HG03457 (cell line): ENCODE results near the gene TP63.

Experiments used
- ATAC-seq: cut with Tn5 transposase; IDR thresholded peaks from one replicate; pipeline ENCODE4 v1.9.1; 2021; ENCODE audit warnings: moderate number of reproducible peaks; ENCODE audit not compliant: unreplicated experiment

TP63 gene

DNA sequence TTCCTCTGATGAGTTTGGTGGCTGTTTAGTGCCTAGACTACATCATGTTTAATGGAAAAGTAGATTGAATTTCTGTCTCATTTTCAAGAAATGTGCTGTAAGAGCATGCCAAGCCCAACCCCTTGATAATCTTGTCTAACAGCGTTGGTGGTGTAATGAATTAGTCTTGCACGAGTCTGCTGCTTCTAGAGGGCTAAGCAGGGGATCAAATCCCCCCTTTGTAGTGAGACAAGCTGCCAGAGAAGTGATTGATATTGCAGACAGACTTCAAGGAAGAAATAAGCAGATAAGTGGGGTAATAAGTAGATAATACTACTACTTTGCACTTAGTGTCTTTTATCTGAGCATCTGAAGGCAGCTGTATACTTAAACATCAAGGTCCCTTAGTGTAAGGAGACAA is 141.4 kb downstream of the TP63 start:
- no peak for ATAC-seq

DNA sequence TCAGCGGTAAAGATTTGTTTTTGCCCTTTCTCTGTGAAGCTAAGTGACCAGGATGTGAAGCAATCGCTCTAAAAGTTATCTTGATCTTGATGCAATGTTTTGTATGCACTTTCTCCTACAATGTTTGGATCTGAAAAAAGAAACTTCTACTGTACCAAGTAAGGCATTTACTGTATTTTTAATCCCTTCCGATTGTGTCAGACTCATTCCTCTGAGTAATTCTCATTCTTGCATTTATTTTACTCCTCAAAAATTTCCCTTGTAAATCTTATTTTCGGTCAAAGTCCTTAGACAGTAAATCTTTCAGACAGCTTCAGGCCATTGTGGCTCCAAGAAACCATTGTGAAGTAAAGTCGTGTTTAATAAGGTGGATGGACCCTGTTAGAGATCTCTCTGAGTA is 141.9 kb downstream of the TP63 start:
- ATAC-seq = no peak

DNA sequence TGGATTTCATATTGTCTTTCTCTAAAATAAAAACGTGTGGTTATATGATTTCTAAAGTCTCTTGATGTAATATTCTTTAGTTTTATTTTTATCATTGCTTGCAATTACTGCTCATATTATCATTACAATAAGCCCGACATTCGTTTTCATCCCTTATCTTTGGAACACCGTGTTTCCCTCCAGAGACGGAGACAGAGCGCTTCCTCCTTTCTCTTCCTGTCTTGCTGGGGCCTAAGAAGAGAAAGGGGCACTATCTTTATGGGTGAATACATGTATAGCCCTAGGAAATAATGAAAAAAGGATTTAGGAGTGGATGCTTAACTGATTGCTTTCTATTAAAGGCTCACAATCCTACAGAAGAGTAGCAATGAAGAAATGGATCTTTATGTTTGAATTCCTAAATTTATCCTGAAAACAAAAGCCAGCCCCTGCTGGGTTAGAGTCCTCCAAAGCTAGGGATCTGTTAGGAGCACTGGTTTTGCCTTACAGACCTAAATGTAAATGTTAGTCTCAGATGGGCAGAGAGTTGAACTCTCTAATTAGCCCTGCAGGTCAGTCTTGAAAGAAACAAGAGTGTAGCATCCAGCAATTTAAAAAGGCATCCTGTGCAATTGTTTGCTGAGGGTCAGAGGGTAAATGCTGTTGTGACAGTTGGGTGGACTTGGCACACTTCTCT is 145.1 kb downstream of the TP63 start:
- ATAC-seq = no peak

DNA sequence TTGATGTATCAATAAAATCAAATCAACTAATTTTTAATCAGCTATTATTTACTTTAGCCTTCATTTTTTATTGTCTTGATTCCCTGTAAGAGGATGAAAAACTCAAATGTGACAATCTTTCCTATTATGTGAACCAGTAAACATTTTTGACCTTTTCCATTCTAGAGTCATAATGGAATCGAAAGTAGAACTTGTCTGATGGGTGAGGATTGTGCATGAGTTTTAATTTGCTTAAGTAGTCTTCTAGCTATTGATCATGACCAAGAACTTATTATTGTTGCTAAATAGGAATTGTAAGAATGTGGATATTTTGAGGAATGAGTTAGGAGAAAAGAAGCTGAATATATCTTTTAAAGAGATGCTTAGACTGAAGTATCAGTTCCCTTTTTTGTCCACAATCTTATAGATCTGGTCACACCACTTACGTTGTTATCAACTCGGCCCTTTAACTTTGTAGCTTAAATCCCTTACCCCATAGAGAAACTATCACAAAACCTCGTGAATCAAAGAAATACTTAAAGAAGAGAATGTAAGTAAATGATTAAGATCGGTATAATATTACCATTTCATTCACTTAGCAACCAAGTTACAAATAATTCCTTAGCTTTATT is 147.3 kb downstream of the TP63 start:
- ATAC-seq = no peak

DNA sequence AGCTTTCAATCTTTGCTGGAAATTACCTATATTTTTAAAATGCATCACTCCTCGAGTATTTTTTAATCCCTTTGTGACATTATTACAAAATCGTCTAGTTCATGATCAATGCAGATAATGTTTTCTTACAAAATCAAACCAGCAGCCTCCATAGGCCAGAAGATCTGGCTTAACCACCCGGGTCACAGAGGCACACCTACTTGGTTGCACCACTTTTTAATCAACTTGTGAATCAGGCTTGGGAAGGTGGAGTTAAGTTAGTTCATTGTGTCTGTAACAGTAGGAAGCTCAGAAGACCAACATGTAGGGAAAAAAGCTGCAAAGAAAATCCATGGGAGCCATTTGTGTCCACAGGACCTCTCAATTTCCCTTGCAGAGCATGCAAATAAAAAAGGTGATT is 148.0 kb downstream of the TP63 start:
- ATAC-seq = no peak

DNA sequence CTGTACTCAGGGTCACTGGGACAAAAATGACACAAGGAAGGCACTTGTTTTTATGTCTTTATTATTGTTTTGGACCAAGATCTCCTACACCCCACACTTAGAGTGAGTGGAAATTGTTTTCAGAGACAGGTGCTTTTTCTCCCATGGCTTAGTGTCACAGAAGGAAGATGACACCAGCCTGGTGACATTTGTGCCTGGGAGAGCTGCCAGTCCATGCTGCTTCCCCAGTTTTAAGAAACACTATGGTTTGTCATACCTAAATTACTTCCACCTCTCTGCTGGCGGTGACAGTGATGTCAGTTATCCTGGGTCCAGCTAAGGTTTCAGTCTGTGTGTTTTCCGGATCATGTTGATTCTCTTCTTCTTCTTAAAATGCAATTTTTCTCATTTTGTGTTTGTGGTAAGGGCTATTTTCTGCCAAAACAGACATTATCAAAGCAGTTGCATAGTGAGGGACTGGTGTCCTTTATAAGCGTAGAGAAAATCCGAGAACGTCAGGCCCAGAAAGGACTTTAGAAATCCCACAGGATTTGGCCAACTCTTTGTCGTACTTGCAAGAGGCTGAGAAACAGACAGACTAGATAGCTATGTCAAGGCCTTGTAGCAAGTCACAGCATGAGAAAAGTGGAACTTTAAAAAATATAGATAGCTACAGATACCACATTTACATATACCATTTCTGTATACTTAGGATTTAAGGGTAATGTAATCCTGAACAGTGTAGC is 149.5 kb downstream of the TP63 start:
- ATAC-seq = no peak

DNA sequence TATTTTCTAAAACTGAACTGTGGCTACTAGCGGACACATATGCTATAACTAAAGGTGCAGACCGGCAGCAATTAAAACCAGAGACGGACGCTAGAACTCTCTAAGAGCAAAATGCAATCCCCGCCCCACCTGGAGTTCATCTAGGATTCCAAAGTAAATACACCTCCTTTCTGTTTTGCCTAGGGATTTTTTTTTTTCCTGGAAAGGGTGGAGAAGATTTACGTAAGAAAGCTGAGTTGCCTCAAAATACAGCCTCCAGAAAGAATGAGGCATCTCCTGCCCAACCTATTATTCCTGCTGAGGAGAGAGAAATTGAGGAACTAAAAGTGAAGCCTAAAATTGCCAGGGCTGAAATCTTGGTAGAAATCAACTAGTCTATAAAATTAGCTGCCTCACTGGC is 150.2 kb downstream of the TP63 start:
- no peak for ATAC-seq

DNA sequence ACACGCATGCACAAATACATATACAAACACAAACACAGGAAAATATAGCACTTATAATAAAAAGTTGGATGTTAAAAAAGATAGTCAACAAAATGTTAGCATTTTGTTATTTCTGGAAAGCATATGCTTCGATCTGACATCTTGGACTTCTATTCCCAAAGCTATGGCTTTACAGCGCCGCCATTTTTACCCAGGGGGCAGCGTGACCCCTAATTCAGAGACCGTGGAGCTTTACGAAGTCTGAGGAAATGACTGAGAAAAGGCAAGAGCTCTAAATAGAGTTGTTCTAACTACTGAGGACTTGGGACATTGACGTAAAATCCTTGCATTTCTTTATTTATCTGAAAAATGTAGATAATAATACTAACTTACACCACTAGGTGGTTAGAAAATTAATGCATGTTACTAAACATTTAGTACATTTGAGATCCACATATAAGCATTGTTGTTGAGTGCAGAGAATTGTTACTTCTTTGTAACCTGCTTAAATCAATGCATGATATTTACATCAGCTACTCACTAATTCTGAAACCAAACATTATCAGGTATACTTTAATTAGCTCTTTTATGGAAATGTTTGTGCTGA is 155.4 kb downstream of the TP63 start:
- no peak for ATAC-seq

DNA sequence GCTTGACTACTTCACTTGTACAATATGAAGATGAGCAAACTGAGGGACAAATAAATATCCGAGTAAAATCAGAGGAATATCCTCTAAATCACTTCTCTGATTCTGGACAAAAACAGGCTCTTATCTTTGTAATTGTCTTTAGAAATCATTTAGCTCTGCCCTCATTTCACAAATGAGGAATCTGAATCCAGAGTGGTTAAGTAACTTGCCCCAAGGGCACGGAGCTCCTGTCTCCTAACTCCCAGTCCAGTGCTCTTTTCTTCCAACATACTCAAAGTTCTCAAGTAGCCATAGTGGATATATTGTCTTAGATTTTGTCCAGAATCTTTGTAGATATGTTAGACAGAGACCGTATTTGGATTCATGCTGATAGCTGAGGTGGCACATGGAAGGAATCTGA is 156.0 kb downstream of the TP63 start:
- no peak for ATAC-seq

DNA sequence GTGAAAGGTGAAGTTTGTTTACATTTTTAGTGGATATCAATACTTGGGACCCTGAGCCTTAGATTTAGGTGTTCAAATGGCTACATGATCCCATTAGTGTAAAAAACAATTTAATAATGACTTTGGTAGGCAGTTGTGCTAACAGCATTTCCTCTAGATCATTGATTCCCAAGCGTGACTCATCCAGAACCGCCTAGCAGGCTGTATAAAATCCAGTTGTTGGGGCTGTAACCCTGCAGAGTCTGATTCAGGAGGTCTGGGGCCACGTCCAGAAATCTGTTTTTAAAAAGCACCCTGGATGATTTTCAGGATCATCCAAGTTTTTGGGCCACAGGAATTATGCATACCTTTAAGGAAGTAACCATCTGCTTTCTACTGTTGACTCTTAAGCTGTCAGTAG is 156.4 kb downstream of the TP63 start:
- ATAC-seq = no peak

DNA sequence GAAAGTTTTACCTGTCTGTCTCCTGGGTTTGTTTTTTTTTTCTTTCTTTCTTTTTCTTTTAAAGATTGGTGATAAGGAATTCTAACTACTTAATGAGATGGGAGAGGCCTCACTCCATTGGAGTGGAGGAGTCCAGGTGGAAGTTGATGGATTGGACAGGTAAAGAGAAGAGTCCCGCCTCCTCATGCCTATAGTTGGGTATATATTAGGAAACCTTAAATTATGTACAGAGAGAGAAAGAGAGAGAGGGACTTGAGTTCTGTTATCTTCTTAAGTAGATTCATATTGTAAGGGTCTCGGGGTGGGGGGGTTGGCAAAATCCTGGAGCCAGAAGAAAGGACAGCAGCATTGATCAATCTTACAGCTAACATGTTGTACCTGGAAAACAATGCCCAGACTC is 158.2 kb downstream of the TP63 start:
- no peak for ATAC-seq

DNA sequence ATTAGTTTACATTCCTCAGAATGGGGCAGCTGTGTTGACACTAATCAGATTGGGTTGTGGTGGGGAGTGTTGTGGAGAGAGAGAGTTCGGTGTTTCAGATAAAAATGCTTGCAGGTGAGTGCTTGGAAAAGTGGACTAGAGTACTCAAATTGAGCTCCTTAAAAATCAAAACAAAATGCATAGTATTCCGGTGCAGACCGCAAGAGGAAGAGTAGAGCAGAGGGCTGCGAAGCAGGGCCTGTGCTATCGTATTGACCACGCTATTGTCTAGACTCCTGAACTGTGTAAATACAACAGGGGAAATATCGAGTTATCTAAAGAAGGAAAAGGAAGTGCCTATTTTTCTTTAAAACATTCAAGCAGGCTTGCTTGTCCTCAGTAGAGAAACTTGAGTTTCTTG is 159.5 kb downstream of the TP63 start:
- ATAC-seq = peak; percentile 57

DNA sequence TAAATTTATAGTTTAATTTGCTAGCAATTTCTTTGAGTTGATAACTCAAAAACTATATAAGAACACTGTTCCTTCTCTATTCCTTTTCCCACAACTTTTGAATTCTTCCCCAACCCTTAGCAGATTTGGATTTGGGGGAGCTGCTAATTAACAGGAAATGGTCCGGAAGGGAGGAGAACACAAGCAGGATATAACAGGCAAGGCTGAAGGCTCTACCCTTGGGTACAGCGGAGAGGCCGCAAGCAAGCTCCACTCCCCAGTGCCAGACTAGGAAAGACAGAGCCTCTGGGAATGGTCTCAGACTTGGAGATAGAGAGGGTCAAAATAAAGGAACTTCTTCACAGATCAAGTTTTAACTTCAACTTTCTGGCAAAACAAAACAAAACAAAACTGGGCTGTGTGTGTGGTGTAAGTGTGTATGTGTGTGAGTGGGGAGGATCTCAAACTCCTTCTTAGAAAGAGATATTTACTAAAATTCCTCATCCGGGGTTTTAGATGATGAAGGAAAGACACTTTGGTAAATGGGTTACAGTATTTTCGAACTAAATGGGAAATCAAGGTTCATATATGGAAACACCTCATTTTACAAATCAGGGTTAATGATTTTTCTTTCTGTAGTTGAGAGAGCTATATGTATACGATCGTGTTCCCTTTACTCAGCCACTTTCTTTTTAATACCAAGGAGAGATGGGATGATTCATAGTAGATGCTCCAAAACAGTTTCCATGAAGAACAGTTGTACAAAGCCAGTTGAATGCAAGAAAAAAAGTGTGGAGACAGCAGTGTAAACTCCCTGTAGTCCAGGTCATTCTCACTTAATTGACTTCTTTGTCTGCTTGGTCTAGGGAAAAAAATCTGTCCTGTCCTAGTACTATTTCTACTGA is 161.1 kb downstream of the TP63 start:
- ATAC-seq = no peak

DNA sequence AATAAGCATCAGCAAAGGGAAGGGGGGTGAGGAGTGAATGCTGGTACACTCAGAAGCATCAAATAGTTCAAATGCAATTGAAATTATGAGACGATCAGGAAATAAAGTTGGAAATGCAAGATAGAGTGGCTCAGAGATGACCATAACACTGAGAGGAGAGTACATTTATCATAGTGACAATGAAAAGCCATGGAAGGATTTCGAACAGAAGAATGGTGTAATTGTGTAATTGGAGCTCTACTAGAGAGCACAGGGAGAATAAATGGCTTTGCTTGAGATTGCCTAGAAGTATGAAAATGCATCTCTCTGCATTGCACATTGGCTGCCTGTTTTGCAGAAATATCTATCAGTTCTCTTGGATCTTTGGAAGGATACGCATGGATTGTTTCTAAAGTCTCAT is 163.3 kb downstream of the TP63 start:
- ATAC-seq = no peak

DNA sequence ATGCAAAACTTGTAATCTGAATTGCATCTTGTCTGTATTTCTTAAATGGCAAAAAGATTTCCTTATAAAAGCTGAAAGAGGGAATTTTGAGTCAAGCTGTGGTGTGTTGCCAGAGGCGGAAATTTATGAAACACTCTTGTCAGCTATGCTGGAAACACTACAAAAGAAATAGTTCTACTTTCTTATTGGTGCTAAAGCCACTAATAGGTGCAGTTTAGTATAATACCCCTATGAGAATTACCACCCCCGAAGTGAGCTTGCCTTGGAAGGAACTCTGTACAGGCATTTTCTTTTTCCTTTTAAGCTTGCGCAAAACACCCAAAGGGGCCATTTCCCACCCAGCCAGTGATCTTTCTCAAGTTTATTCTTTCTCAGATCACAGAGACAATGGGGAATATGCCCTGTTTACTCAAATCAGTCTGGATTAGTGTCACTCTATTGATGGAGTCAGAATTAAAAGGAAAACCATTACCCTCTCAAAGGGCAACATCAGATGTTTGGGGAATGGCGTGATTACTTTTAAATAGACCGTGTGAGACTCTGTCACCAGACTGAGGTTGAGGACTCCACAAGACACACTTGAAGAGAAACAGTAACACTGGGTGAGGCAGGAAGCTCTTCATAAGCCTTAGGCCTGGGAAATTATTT is 166.0 kb downstream of the TP63 start:
- no peak for ATAC-seq

DNA sequence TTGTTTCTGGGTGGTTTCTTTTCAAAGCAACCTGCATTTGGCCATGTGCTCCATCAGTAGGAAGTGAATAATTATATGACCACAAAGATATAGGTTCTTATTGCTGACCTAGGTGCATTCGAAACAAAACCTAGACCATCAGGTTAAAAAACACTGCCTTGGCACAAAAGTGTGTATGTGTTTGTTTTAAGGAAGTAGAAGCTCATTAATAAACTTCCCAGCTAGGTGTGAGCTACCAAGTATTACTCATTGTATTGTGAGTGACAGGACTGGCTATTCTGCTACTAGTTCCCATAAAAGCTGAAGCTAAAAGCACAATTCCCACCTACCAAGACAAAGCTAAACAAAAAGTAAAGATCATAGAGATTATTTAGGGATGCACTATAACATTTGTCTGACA is 168.2 kb downstream of the TP63 start:
- ATAC-seq = no peak

DNA sequence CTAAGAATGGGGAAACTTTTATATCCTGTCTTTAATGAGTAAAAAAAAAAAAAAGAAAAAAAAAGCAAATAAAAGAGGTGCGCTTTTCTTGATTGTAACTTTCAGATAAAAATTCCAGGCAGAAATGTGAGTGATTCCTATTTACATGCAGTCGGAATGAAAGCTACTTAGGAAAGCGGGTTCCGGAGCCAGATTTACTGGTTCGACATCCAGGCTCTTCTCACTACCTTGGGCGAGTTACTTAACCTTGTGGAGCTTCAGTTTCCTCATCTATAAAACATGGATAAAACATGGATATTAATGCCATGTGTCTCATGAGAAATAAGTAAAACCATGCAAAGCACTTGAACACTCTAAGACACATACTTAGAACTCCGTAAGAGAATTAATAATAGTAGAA is 169.2 kb downstream of the TP63 start:
- ATAC-seq = no peak

DNA sequence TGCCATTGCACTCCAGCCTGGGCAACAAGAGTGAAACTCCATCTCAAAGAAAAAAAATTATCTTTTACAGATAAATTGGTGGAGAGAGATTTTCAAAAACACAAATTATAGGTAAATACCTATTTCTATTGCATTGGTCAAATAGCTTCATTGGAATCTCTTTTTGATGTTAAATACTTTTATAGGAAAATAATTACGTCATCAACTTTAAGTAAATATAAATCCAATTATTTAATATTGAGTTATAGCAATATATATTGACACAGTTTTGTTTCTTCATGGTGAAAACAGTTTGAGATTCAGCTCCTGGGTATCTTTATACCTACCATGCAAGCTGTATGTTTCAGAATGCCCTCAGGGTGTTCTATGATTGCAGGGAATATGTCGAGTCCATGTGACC is 172.1 kb downstream of the TP63 start:
- no peak for ATAC-seq

DNA sequence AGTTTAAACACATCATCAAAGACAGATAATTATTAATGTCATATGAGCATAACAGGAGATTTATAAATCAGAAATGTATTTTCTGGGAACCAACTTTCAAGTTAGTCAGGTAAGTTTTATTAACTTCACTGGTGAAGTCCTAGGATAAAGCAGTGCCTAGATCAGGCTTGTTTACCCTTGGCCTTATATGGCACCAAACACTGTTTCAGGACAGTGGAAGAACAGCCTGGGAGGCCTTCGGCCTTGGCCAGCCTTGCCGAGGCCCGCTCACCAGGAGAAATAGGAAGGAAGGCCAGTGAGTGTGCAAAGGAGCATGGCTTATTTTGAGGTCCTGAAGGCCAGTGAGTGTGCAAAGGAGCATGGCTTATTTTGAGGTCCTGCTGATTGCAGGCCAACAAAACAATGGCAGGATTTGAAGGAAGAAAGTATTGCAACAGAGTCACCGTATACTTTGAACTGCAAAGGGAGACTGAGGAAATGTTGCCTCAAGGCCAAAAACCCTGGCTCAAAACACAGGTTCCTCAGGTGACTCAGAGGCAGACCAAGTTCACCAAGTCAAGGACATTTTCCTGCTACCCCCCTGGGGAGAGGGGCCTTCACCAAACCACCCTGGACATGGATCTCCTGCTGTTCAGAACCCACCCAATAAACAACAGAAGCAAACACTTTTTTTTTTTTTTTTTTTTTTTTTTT is 174.3 kb downstream of the TP63 start:
- no peak for ATAC-seq
